Measurements from ENCODE around the gene CENPB.

GRCh38 chr20:3828798-3829197, 42.3 kb upstream of the CENPB start:
- TF ChIP-seq CTCF (IDR thresholded peaks at IDR 0.05; ENCODE audit: insufficient read depth, low read length) = no peak
- no peak for TF ChIP-seq POLR2AphosphoS5 (IDR thresholded peaks at IDR 0.05; ENCODE audit: low read depth)

Data from HL-60 (cell line).